Measurements from ENCODE around the gene TLE7.

TLE7 gene

GRCh38 chr16:71480956-71481355 lies 39.1 kb upstream of the TLE7 start:
- in situ Hi-C loops (cut with HindIII; ENCODE audit: low sequenced_read_pairs), result no loop called here
- no peak for TF ChIP-seq CTCF (IDR thresholded peaks at IDR 0.05; ENCODE audit: low read depth, low read length)
- no peak for DNase-seq (ENCODE audit: low read depth, low spot score)
- H3K4me3 ChIP-seq (ENCODE audit: low read depth, low read length), result no peak overlapping the region

GRCh38 chr16:71479420-71479819 lies 37.6 kb upstream of the TLE7 start:
- no peak overlapping the region for H3K4me3 ChIP-seq (ENCODE audit: low read depth, low read length)
- TF ChIP-seq CTCF (IDR thresholded peaks at IDR 0.05; ENCODE audit: low read depth, low read length), result peak; percentile 68
- in situ Hi-C loops (cut with HindIII; ENCODE audit: low sequenced_read_pairs), result no loop called here
- peak; percentile 30 for DNase-seq (ENCODE audit: low read depth, low spot score)

DNA sequence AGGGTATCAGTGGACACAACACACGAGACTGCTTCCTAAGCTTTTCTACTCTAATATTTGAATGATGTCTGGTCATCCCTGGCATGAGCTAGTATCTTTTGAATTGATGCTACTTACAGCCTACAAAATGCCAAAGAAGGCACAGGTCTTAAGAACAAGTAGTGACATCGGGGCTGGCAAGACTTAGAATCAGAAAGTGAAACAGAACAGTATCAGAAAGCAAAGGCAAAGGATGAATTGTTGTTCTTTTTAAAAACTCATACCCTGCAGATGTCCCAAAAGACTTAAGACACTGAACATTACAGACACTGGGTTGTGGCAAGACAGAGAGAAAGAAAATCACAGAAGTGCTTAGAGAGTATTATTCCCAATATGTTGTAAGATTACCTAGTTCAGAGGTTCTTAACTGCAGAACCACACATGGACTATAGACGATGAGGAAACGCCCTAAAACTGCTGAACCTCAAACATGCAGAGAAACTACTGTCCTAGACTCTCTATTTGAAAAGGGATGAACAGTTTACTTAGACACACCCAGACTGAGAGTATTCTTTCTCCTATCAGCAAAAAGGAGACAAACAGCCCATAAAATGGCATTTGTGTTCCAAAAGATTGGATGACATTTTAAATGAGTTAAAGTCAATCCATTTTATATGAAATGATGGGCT lies 34.7 kb upstream of the TLE7 start:
- in situ Hi-C loops (cut with HindIII; ENCODE audit: low sequenced_read_pairs), result no loop called here
- DNase-seq (ENCODE audit: low read depth, low spot score), result no peak
- no peak overlapping the region for H3K4me3 ChIP-seq (ENCODE audit: low read depth, low read length)
- no peak for TF ChIP-seq CTCF (IDR thresholded peaks at IDR 0.05; ENCODE audit: low read depth, low read length)

DNA sequence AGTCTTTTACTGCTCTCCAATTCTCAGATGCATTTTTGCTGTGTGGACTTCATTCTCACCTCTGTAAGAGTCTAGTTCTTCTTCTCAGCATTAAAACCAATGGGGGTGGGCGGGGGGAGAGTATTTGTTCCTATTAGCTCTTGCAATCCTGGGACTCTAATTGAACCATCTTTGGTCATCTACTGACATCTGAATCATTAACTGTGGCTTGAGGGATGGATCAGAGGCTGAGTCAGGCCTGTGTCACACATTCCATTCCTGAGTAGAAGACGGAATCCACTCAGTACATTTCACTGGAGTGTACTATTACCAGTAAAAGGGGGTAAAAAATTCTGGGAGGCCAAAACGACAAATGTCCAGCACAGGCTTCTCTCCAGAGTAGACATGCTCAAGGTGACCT lies 33.0 kb upstream of the TLE7 start:
- no peak overlapping the region for H3K4me3 ChIP-seq (ENCODE audit: low read depth, low read length)
- TF ChIP-seq CTCF (IDR thresholded peaks at IDR 0.05; ENCODE audit: low read depth, low read length), result no peak
- peak; percentile 86 for DNase-seq (ENCODE audit: low read depth, low spot score)
- in situ Hi-C loops (cut with HindIII; ENCODE audit: low sequenced_read_pairs), result no loop called here

- in situ Hi-C loops (cut with HindIII; ENCODE audit: low sequenced_read_pairs), result no loop called here
- DNase-seq (ENCODE audit: low read depth, low spot score), result peak; percentile 1
- TF ChIP-seq CTCF (IDR thresholded peaks at IDR 0.05; ENCODE audit: low read depth, low read length), result no peak
- no peak overlapping the region for H3K4me3 ChIP-seq (ENCODE audit: low read depth, low read length)
Measured at GRCh38 chr16:71473891-71474290, 32.0 kb upstream of the TLE7 start.

GRCh38 chr16:71472931-71473330 lies 31.1 kb upstream of the TLE7 start:
- TF ChIP-seq CTCF (IDR thresholded peaks at IDR 0.05; ENCODE audit: low read depth, low read length), result no peak
- in situ Hi-C loops (cut with HindIII; ENCODE audit: low sequenced_read_pairs), result no loop called here
- no peak for DNase-seq (ENCODE audit: low read depth, low spot score)
- H3K4me3 ChIP-seq (ENCODE audit: low read depth, low read length), result no peak overlapping the region
